HG02759 (cell line): ENCODE results near the gene SLC2A13.
"Not testable (repeated sequence)": the region's sequence is repeated elsewhere in the genome, so short reads cannot be mapped to it uniquely, and the experiment has no call there.

Experiments used
- ATAC-seq: cut with Tn5 transposase; IDR thresholded peaks from one replicate; pipeline ENCODE4 v1.9.1; 2021; ENCODE audit warnings: mild to moderate bottlenecking, moderate library complexity; ENCODE audit not compliant: unreplicated experiment

The SLC2A13 gene

DNA sequence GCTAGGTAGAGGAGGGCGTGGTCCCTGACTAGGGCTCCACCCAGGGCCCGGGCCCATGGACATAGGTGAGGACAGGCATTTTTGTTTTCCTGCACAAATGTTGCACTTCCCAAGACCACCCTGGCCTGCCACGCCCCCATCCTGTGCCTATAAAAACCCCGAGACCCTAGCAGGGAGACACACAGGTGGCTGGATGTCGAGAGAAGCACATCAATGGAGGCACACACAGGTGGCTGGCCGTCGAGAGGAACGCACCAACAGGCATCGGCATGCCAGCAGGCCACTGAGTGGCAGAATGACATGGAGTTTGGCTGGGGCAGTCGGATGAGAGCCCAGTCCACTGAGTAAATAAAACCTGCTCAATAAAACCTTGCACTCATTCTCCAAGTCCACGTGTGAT lies 328.4 kb downstream of the SLC2A13 start:
- no peak for ATAC-seq

DNA sequence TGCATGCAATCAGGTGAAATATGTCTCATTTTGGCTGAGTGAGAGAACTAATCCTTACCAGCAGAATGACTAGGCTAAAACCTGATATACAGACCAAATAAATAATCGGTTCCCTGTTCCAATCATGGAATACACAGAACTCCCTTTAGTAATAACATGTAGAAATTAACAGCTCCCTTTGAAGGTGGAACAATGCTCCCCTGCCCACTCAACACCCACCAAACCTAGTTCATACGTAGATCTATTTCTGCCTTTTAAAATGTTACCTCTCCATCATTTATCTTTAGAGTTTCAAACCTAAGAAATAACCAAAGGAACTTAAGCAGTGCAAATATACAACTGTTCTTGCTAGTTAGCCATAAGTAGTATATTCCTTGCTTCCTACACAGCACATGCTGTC lies 332.6 kb downstream of the SLC2A13 start:
- no peak for ATAC-seq

DNA sequence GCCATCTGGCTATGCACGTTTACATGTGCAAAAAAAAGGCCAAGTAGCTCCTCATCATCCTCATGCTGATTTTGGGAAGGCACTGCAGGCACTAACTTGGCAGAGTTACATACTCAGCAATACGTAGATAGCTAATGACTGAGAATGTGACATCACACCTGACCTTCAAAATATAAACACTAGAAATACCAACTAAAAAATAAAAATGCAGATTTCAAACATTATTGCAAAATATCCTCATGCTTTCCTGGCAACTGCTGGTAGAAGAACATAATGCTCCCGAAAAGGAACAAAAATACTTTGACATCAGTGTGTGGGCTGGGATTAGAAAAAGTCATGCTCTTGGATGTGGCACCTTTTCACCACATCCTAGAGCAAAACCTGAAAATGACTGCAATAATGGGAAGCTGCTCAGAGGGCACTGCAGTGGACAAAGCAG lies 333.0 kb downstream of the SLC2A13 start:
- no peak for ATAC-seq

DNA sequence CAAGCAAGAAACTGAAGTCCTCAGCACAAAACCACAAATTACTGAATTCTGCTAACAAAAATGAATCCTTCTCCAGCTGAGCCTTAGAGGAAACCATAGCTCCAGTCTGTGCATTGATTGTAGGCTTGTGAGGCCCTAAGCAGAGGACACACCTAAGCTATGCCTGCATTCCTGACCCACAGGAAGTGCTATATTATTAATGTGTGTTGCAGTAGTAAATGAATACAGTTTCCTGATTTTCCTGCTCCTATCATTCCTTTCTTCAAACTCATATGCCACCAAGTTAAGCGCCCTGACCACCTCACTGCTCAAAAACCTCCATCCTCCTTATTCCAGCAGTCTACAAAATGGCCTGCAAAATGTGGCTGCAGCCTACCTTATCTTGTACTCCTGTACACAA lies 334.4 kb downstream of the SLC2A13 start:
- no peak for ATAC-seq

DNA sequence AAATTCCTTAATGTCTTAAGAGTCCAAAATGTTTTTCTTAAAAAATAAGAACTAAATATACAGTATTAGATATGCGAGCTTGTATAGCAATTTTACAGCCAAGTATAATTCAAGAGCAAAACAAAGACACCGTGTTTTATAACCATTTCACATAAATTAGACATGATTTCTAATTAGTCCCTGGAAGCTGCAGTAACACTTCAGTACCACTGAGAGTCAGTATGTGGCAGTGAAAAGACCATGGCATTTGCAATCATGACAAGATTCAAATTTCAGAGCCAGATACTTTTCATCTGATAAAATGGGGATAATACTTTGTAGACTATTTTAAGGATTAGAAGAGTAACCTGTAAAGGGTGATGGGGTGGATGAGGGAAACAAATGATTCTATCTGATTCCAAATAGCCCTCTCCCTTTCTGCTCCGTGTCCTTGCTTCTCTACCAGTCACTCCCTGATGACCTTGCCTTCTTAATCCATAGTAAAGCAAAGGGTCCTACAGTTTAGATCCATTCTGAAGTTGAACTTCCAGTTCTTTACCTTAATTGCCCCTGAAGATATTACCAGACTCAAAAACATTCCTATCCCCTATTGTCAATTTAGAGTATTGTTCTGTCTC lies 340.8 kb downstream of the SLC2A13 start:
- ATAC-seq = peak; percentile 73

DNA sequence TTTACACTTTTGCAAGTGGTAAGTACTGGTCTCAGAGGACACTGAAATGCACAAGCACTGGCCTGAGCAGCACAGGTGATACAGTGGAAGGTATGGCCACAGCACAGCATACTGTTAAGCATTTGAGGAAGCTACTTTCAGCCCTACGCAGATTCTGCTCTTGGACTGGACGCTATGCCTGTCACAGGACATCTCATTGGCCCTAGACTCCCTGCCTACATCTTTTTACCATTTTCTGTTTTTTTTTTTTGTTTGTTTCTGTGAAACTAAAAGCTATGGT lies 342.1 kb downstream of the SLC2A13 start:
- ATAC-seq = no peak

DNA sequence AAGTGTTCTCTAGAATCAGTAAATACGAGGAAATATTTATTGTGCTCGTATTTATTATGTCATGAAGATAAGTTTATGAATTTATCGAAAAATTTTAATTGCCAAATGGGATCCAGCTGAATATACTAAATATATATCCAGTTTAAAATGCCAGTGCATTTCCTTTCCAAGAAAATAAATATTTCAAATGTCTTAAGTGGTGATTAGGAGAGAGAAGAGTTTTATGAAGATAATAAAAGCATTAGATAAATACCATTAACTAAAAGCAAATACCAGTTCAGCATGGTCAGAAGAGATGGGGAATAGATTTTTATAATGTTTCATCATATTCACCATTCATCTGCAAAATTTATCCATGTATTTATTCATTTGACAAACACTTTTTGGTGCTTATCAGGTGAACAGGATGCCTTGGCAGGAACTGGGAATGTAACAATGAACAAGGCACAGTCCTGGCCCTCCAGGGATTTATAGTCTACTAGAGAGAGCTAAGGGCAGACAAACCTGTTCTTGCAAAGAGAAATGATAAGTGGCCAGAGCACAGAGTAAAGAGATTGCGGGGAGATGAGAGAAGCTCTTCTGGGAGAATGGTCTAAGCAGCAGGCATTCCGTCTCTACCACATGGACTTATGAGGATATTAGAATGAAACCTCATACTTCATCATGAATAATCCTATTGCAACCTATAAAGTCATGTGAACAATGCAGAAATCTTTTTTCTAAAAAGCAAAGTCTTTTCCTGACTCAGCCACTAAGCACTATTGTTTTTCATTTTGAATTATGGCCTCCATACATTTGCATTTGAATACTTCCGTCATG lies 342.6 kb downstream of the SLC2A13 start:
- no peak for ATAC-seq

DNA sequence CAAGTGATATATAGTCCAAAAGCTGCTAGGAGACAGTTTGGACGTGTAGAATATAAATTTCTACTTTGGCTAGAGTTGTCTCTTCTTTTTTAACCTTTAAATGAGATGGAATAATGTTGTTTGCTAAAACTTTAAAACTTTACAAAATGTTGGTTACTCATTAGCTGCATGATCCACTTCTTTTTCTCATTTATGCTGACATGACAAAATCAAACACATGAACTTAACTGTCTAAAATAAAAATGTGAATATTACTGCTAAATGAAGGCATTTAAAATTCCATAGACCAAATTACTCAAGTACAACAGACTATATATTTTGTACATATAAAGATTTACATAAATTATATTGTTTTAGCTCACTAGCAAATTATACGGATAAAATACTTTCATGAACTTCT lies 350.4 kb downstream of the SLC2A13 start:
- no peak for ATAC-seq

DNA sequence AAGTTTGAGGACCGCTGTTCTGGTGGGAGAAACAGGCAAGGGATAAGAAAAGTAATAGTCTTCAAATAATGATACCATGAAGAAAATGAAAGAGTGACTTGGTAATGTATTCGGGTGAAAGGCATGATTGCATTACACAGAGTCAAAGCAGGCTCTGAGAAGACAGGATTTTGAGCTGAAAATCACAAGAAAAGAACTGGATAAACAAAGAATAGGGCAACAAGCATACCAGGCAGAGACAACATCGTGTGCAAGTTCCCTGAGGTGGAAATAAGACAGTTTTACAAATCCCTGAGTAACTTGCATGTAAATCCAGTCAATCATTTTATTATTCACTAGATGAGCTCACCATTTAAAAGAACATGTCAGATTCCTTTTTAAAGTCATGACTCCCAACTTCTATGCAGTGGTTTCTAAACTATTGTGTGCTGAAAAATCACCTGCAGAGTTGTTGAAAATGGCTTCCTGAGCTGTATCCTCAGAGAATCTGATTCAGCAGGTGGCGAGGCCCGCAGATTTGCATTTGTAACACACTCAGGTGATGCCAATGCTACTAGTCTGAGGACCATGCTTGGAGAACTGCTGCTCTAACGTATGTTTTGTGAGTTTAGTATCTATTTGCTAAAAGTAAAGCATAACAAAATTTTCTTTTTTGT lies 353.3 kb downstream of the SLC2A13 start:
- no peak for ATAC-seq

DNA sequence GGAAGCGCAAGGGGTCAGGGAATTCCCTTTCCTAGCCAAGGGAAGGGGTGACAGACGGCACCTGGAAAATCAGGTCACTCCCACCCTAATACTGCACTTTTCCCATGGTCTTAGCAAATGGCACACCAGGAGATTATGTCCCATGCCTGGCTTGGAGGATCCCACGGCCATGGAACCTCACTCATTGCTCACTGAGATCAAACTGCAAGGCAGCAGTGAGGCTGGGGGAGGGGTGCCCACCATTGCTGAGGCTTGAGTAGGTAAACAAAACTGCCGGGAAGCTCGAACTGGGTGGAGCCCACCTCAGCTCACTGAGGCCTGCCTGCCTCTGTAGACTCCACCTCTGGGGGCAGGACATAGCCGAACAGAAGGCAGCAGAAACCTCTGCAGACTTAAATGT lies 359.7 kb downstream of the SLC2A13 start:
- ATAC-seq = not testable (repeated sequence)

DNA sequence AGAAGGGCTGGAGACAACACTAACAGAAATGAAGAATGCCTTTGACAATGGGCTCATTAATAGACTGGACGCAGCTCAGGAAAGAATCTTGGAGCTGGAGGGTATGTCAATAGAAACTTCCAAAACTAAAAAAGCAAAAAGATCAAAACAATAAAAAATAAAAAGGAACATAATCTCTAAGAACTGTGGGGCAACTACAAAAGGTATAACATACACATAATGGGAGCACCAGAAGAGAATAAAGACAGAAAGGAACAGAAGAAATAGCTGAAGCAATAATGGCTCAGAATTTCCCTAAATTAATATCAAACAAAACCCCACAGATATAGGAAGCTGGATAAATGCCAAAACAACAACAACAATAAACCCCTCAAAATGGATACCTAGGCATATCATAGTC lies 362.2 kb downstream of the SLC2A13 start:
- ATAC-seq = no peak

DNA sequence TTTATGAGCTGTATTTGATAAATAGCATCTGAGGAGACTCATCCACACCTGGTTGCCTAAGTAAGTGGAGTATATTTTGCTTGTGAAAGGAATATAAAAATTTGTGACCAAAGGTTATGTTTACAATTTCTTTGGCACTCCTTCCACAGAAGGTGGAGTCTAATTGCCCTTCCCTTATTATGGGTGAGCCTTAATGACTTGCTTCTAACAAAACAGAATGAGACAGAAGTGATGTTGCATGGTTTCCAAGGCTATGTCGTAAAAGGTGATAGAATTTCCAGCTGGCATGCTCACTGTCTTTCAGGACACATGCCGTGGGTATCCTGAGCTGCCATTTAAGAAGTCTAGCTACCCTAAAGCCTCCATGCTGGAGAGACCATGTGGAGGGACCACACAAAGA lies 369.5 kb downstream of the SLC2A13 start:
- ATAC-seq = no peak

DNA sequence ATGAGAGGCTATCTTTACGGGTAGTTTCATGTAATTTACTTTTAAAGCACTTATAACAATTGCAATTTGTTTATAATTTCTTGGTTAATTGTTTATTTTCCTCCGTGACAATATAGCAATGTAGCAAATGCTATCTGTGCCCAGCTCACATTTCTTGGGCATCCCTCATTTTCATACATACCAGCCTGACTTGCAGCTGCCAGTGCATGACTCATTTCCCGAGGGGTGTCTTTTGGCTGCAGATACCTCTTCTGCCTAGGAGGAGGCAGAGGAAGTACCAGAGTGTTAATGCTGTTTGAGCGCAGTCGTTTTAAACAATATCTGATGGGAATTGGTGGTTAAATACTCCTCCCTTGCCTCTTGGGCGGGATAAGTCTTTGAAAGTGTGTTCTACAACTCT lies 382.1 kb downstream of the SLC2A13 start:
- peak; percentile 58 for ATAC-seq

DNA sequence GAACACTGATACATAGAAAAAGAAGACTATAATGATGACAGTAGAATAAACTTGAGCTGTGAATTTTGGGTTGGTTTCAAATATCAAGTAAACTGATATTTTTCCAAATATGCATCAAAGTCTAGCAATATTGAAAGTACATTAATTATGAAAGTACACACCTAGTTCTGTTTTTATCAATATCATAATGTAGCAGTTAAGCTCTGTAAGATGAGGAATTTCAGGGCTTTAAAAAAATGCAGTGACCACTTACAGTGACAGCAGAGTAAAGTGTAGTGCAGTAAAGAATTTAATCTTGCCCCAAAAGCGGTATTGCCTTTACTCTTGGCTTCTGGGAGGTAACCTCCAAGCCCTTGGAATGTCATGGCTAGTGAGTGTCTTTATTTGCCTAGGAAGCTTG lies 383.4 kb downstream of the SLC2A13 start:
- ATAC-seq = no peak

DNA sequence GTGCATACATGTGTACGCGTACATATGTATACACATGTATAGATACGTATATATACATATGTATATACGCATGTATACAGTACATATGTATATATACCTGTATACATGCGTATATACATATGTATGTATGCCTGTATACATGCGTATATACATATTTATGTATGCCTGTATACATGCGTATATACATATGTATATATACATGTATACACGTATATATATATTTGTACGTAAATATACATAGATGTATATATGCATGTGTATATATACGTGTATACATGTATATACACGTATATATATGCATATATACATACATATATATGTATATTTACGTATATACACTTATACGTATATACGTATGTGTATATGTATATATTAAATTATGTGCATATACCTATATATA lies 392.3 kb downstream of the SLC2A13 start:
- no peak for ATAC-seq

DNA sequence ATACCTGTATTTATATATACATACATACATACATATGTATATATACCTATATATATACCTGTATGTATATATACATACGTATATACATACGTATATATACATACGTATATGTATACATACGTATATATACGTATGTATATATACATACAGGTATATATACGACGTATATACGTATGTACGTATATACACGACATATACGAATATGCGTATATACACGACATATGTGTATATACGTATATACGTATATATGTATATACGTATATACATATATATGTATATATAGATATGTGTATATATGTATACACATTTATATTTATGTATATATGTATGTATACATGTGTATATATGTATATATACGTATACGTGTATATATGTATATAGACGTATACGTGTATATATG lies 393.5 kb downstream of the SLC2A13 start:
- no peak for ATAC-seq
